Measurements from ENCODE around the gene GLP2R.

Gene GLP2R

DNA sequence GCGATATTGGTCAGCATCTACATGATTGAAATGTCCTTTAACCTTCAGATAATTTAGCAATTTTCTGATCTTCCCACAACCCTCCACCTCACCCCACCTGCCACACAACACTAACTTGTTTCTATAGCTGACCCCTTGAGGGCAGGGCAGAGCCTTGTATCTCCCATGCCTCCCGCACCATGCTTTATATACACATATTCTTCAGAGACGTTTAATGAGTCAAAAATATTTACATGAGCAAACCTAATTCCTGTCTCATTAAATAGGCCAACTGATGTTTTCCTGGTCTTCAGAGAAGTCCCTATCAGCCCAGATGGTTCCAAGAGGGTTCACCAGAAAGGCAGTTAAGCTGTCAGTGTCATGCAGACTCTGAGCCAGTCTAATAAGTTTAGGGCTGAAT, 27.7 kb upstream of the GLP2R start:
- H3K27ac ChIP-seq (ENCODE audit: insufficient read depth, low read length, poor library complexity, severe bottlenecking), result no peak overlapping the region
- H3K4me1 ChIP-seq (ENCODE audit: control insufficient read depth, insufficient read depth, low read length, poor library complexity, severe bottlenecking), result no peaks in the 10 kb centered on the region
- no peak for DNase-seq
- H3K4me3 ChIP-seq (ENCODE audit: insufficient read depth, low read depth, low read length, poor library complexity, severe bottlenecking), result no peak overlapping the region
- peaks cover 2% of the 10 kb centered on the region for H3K27me3 ChIP-seq (replicated peaks; ENCODE audit: control insufficient read depth, insufficient read depth, low read length, poor library complexity, severe bottlenecking)
- no peaks in the 10 kb centered on the region for H3K9me3 ChIP-seq (ENCODE audit: control insufficient read depth, low read length)
- no peaks in the 10 kb centered on the region for H3K36me3 ChIP-seq (ENCODE audit: control insufficient read depth, insufficient read depth, low read length)

DNA sequence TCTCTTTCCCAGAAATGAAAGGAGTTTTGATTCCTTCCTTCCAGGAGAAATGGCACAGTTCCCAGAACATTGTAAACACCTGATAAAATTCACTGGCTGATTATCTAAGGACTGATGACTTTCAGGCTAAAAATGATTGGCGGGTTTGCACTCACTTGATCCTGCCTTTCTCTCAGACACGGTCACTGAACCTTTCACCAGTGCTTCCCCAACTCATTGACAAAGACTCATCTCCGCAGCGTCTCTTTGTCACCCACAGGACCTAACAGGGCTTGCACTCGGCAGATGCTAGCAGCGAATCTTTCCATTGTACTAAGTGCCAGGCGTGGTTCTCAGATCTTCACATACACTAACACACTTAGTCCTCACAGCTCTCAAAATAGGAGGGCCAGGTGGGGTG, 27.0 kb upstream of the GLP2R start:
- H3K27ac ChIP-seq (ENCODE audit: insufficient read depth, low read length, poor library complexity, severe bottlenecking), result no peak overlapping the region
- H3K27me3 ChIP-seq (replicated peaks; ENCODE audit: control insufficient read depth, insufficient read depth, low read length, poor library complexity, severe bottlenecking), result peaks cover 2% of the 10 kb centered on the region
- DNase-seq, result no peak
- H3K4me3 ChIP-seq (ENCODE audit: insufficient read depth, low read depth, low read length, poor library complexity, severe bottlenecking), result no peak overlapping the region
- no peaks in the 10 kb centered on the region for H3K9me3 ChIP-seq (ENCODE audit: control insufficient read depth, low read length)
- no peaks in the 10 kb centered on the region for H3K36me3 ChIP-seq (ENCODE audit: control insufficient read depth, insufficient read depth, low read length)
- H3K4me1 ChIP-seq (ENCODE audit: control insufficient read depth, insufficient read depth, low read length, poor library complexity, severe bottlenecking), result no peaks in the 10 kb centered on the region

DNA sequence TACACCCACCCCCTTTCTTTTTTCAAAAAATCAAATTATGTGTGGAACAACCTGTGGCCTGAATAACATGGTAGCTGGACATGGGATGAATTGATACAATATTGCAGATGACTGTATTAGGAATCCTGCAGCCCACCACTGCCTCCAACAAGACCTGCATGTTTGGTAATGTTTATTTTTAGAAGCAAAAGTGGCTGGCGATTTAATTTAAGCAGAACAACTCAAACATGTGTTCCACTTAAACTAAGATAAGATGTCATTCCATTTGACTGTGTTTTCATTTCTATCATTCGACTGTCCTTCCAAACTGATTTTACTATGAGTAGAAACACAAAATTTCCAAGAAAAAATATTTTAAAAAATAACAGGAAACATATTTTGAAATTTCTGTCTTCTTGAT, 24.2 kb upstream of the GLP2R start:
- no peak for DNase-seq
- Histone ChIP-seq H3K9me3 (ENCODE audit: control insufficient read depth, low read length) (no peaks in the 10 kb centered on the region), H3K4me1 (ENCODE audit: control insufficient read depth, insufficient read depth, low read length, poor library complexity, severe bottlenecking) (no peaks in the 10 kb centered on the region), H3K27ac (ENCODE audit: insufficient read depth, low read length, poor library complexity, severe bottlenecking) (no peak overlapping the region), H3K36me3 (ENCODE audit: control insufficient read depth, insufficient read depth, low read length) (no peaks in the 10 kb centered on the region), H3K27me3 (replicated peaks; ENCODE audit: control insufficient read depth, insufficient read depth, low read length, poor library complexity, severe bottlenecking) (peaks cover 2% of the 10 kb centered on the region), H3K4me3 (ENCODE audit: insufficient read depth, low read depth, low read length, poor library complexity, severe bottlenecking) (no peak overlapping the region)

DNA sequence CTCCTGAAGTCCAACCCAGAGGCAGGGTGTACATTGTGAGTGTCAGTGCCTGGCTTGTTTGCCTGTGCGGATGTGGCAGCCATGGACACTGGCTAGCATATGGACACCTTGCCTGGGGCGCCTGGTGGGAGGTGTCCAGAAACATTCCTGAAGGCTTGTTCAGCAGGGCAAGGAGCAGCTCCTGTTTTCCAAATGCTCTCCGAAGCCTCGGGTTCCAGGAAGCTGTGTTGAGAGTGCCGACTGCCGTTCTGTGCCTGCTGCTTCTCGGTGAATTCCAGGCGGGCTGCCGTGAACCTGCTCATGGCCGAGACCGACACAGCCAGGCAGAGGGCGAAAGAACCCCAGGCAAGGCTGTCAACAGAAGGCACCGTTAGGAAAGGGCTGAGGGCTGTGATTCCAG, 23.4 kb upstream of the GLP2R start:
- Histone ChIP-seq H3K4me1 (ENCODE audit: control insufficient read depth, insufficient read depth, low read length, poor library complexity, severe bottlenecking) (no peaks in the 10 kb centered on the region), H3K9me3 (ENCODE audit: control insufficient read depth, low read length) (no peaks in the 10 kb centered on the region), H3K27ac (ENCODE audit: insufficient read depth, low read length, poor library complexity, severe bottlenecking) (no peak overlapping the region), H3K4me3 (ENCODE audit: insufficient read depth, low read depth, low read length, poor library complexity, severe bottlenecking) (no peak overlapping the region), H3K36me3 (ENCODE audit: control insufficient read depth, insufficient read depth, low read length) (no peaks in the 10 kb centered on the region), H3K27me3 (replicated peaks; ENCODE audit: control insufficient read depth, insufficient read depth, low read length, poor library complexity, severe bottlenecking) (peaks cover 2% of the 10 kb centered on the region)
- no peak for DNase-seq

DNA sequence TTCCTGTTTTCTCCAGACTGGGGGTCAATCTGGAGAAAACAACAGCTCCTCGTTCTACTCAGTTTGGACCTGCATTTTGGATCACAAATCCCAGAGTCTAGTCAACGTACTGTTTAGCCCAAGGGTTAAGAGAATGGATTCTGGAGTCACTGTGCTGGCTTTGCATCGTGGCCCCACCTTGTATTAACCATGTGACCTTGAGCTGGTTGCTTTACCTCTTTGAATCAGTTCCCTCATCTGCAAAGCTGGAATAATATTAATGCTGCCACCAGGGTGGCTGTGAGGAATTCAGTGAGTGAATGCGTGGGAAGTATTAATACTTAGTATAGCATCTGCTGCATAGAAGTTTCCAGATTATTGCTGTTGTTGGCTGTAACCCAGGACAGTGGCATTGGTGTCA, 23.0 kb upstream of the GLP2R start:
- H3K4me3 ChIP-seq (ENCODE audit: insufficient read depth, low read depth, low read length, poor library complexity, severe bottlenecking), result no peak overlapping the region
- DNase-seq, result no peak
- H3K27ac ChIP-seq (ENCODE audit: insufficient read depth, low read length, poor library complexity, severe bottlenecking), result no peak overlapping the region
- peaks cover 2% of the 10 kb centered on the region for H3K27me3 ChIP-seq (replicated peaks; ENCODE audit: control insufficient read depth, insufficient read depth, low read length, poor library complexity, severe bottlenecking)
- H3K36me3 ChIP-seq (ENCODE audit: control insufficient read depth, insufficient read depth, low read length), result no peaks in the 10 kb centered on the region
- H3K9me3 ChIP-seq (ENCODE audit: control insufficient read depth, low read length), result no peaks in the 10 kb centered on the region
- no peaks in the 10 kb centered on the region for H3K4me1 ChIP-seq (ENCODE audit: control insufficient read depth, insufficient read depth, low read length, poor library complexity, severe bottlenecking)

DNA sequence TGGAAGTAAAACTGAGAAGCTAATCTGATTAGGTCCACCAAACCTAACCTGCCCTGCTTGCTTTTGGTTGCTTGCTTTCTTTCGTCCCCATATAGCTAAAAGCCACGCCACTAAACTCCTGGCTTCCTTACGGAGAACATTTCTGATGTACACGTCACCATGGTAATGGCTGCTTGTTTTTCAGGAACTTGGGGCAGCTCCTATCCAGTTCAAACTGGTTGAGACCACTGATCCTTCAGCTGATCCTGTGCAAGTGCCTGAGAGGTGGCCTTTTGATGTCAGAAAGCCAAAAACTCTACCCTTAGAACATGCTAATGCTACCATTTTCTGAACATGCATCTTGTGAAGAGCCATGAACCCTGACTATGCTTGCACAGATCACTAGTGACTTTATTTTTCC, 20.0 kb upstream of the GLP2R start:
- Histone ChIP-seq H3K27ac (ENCODE audit: insufficient read depth, low read length, poor library complexity, severe bottlenecking) (no peak overlapping the region), H3K27me3 (replicated peaks; ENCODE audit: control insufficient read depth, insufficient read depth, low read length, poor library complexity, severe bottlenecking) (peaks cover 2% of the 10 kb centered on the region), H3K36me3 (ENCODE audit: control insufficient read depth, insufficient read depth, low read length) (no peaks in the 10 kb centered on the region), H3K9me3 (ENCODE audit: control insufficient read depth, low read length) (no peaks in the 10 kb centered on the region), H3K4me1 (ENCODE audit: control insufficient read depth, insufficient read depth, low read length, poor library complexity, severe bottlenecking) (no peaks in the 10 kb centered on the region), H3K4me3 (ENCODE audit: insufficient read depth, low read depth, low read length, poor library complexity, severe bottlenecking) (no peak overlapping the region)
- DNase-seq, result no peak

DNA sequence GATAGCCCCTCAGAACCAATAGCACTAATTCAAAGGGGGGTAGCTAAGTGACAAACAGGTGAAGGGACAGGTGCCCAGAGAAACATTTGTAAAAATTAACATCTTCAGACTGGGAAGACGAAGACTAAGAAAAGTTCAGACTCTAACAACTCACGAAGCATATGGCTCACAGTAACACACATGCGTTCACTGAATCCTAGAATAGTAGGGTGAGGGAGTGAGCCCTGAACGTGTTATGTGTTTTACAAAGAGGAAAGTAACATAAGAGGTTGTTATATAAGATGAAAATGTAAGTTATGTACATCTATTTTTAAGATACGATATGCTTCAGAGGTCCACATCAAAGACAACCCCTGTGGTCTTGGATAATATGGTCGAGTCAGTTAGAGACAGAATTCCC, 19.0 kb upstream of the GLP2R start:
- Histone ChIP-seq H3K27ac (ENCODE audit: insufficient read depth, low read length, poor library complexity, severe bottlenecking) (no peak overlapping the region), H3K27me3 (replicated peaks; ENCODE audit: control insufficient read depth, insufficient read depth, low read length, poor library complexity, severe bottlenecking) (peaks cover 2% of the 10 kb centered on the region), H3K9me3 (ENCODE audit: control insufficient read depth, low read length) (no peaks in the 10 kb centered on the region), H3K4me1 (ENCODE audit: control insufficient read depth, insufficient read depth, low read length, poor library complexity, severe bottlenecking) (no peaks in the 10 kb centered on the region), H3K36me3 (ENCODE audit: control insufficient read depth, insufficient read depth, low read length) (no peaks in the 10 kb centered on the region), H3K4me3 (ENCODE audit: insufficient read depth, low read depth, low read length, poor library complexity, severe bottlenecking) (no peak overlapping the region)
- DNase-seq, result no peak

DNA sequence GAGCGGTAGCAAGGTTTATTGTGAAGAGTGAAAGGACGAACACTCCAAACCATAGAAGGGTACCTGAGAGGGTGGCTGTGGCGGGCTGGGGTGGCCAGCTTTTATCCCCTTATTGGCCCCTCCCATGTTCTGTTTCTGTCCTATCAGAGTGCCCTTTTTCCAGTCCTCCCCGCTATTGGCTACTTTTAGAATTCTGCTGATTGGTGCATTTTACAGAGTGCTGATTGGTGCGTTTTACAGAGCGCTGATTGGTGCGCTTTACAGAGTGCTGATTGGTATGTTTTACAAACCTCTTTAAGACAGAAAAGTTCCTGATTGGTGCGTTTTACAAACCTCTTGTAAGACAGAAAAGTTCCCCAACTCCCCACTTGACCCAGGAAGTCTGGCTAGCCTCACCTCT, 16.3 kb upstream of the GLP2R start:
- H3K27me3 ChIP-seq (replicated peaks; ENCODE audit: control insufficient read depth, insufficient read depth, low read length, poor library complexity, severe bottlenecking), result no peaks in the 10 kb centered on the region
- H3K36me3 ChIP-seq (ENCODE audit: control insufficient read depth, insufficient read depth, low read length), result no peaks in the 10 kb centered on the region
- no peaks in the 10 kb centered on the region for H3K4me1 ChIP-seq (ENCODE audit: control insufficient read depth, insufficient read depth, low read length, poor library complexity, severe bottlenecking)
- H3K27ac ChIP-seq (ENCODE audit: insufficient read depth, low read length, poor library complexity, severe bottlenecking), result no peak overlapping the region
- DNase-seq, result no peak
- no peak overlapping the region for H3K4me3 ChIP-seq (ENCODE audit: insufficient read depth, low read depth, low read length, poor library complexity, severe bottlenecking)
- no peaks in the 10 kb centered on the region for H3K9me3 ChIP-seq (ENCODE audit: control insufficient read depth, low read length)

DNA sequence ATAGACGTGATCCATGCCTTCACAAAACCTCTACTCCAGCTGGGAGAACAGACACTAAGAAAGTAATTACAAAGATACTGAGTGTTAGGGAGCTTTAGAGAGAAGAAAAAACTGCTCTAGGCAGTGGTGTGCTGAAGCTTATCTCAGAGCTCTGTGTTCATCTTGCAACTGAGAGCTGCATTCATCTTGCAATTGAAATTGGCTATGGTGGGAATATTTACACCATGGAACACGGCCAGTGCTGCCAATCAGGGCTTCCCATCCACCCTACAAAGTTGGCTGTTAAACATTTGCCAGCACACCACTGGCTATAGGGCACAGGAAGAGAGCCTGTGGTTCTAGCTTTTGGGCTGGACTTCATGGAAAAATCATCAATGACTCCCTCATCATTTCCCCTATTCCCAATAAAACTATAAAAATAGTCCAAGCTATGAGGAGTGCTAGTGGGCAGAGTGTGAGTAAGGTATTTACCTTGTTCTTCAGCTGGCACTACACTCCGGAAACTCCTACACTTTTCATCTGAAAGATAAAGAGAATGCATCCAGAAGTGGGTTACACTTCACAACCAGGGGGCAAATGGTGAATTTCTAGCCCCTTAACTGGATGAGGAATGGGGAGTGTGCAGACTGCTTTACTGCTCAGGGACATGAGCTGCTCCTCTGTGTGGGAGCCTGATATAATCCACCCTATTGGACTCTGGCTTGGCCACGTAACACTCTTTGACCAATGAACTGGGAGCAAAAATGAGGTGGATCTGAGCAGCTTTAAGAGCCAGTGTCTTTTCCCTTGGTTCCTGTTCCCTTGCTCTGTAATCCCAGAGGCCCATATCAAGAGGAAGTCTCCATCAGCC, 15.4 kb upstream of the GLP2R start:
- no peaks in the 10 kb centered on the region for H3K36me3 ChIP-seq (ENCODE audit: control insufficient read depth, insufficient read depth, low read length)
- H3K4me1 ChIP-seq (ENCODE audit: control insufficient read depth, insufficient read depth, low read length, poor library complexity, severe bottlenecking), result no peaks in the 10 kb centered on the region
- no peak overlapping the region for H3K27ac ChIP-seq (ENCODE audit: insufficient read depth, low read length, poor library complexity, severe bottlenecking)
- no peaks in the 10 kb centered on the region for H3K27me3 ChIP-seq (replicated peaks; ENCODE audit: control insufficient read depth, insufficient read depth, low read length, poor library complexity, severe bottlenecking)
- no peak for DNase-seq
- no peaks in the 10 kb centered on the region for H3K9me3 ChIP-seq (ENCODE audit: control insufficient read depth, low read length)
- H3K4me3 ChIP-seq (ENCODE audit: insufficient read depth, low read depth, low read length, poor library complexity, severe bottlenecking), result no peak overlapping the region

DNA sequence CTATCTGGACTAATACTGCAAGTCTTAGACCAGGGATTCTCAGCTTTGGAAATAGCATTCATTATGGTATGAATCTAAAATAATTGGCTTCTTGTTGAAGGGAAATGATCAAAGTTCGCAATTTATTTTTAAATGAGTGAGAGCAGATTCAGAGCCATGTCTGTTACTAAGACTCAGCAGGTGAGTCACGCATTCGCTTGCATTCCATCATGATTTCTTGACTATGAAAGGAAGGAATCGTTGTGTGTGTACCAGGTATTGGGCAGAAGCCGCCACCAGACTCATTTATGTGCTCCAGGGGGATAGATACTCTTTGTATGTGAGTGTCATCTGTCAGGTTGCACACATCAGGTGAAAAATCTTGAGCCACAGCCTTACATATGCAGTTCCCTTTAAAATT, 14.6 kb upstream of the GLP2R start:
- no peak for DNase-seq
- no peaks in the 10 kb centered on the region for H3K36me3 ChIP-seq (ENCODE audit: control insufficient read depth, insufficient read depth, low read length)
- no peaks in the 10 kb centered on the region for H3K9me3 ChIP-seq (ENCODE audit: control insufficient read depth, low read length)
- H3K27me3 ChIP-seq (replicated peaks; ENCODE audit: control insufficient read depth, insufficient read depth, low read length, poor library complexity, severe bottlenecking), result no peaks in the 10 kb centered on the region
- no peak overlapping the region for H3K4me3 ChIP-seq (ENCODE audit: insufficient read depth, low read depth, low read length, poor library complexity, severe bottlenecking)
- no peak overlapping the region for H3K27ac ChIP-seq (ENCODE audit: insufficient read depth, low read length, poor library complexity, severe bottlenecking)
- H3K4me1 ChIP-seq (ENCODE audit: control insufficient read depth, insufficient read depth, low read length, poor library complexity, severe bottlenecking), result no peaks in the 10 kb centered on the region
